GM12872 (cell line): ENCODE data around the gene MC4R.

ENCODE experiments used
- CTCF ChIP-seq: IDR thresholded peaks from 3 replicates; pipeline ENCODE4 v1.5.1; 2011; ENCODE audit warnings: low read depth, mild to moderate bottlenecking, low read length, moderate library complexity; ENCODE audit not compliant: insufficient read depth

Gene MC4R

DNA sequence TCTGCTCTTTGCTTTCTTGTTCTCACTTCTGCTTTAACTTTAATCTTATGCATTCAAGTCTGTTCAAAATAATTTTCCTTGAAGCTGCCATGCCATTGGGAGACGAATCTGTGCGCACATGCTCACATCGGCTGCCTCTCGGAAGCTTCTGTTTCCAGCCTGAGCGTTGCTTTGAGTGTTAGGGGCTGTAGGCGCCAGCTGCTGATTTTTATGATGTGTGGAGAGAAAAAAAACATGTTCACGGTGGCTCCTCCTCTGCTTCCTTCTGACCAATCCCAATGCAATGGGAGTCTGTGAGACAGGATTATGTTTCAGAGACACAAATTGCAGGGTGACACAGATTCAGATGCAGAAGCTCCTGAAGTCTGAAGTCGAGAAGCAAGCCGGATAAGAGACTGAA is at the start of gene MC4R:
Gene MC4R (minus strand): TSS at position 180 of the 400 bp plus-strand sequence. CDS start 426 bp downstream, outside the sequence.
- TF ChIP-seq CTCF: no peak

DNA sequence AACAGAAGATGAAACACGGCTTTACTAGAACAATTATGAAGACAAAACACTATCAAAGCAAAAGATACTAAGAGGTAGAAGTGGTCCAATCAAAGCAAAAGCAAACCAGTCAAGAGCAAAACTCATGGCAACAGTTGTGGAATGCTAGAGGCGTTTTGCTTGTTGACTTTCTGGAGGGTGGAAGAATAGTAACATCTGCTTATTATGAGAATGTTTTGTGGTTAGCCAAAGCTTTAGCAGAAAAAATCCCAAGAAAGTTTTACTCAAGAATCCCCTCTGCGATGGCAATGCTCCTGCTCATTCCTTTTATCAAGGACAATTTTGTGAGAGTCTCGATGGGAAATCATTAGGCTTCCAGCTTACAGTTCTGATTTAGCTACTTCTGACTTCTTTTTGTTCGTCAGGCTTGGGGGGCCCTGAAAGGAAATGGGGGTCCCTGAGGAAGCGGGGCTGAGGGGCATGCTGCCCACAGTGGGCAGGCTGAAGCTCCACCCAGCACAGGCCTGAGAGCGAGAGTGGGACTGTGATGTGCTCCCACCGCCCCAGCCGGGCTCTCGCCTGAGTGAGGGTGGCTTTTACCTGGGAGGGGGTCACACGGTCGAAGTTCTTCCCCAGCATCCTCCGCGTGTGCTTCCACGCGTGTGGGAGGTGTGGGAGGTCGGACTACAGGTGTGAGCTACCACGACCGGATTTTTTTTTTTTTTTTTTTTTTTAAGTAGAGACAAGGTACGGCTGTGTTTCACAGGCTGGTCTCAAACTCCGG is 49.0 kb upstream of the MC4R start:
- TF ChIP-seq CTCF: no peak

- no peak for TF ChIP-seq CTCF
Observed at GRCh38 chr18:60417946-60418345, 45.4 kb upstream of the MC4R start.

DNA sequence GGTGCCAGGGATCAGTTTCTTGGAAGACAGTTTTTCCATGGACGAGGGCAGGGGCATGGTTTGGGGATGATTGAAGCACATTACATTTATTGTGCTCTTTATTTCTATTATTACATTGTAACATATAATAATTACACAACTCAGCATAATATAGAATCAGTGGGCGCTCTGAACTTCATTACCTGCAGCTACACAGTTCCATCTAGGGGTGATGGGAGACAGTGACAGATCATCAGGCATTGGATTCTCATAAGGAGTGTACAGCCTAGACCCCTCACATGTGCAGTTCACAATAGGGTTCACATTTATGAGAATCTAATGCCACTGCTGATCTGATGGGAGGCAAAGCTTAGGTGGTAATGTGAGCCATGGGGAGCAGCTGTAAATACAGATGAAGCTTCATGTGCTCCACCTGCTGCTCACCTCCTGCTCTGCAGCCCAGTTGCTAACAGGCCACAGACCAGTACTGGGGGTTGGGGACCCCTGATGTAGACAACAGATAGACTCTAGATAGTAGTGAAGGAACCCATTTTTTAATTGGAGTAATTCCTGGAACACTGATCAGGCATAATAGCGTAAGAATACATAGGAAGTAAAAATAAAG is 41.5 kb upstream of the MC4R start:
- TF ChIP-seq CTCF: peak; percentile 66

GRCh38 chr18:60411715-60412114 is 39.1 kb upstream of the MC4R start:
- TF ChIP-seq CTCF: peak; percentile 37; the same call in 2 of the 3 replicates

GRCh38 chr18:60406721-60407120 is 34.1 kb upstream of the MC4R start:
- TF ChIP-seq CTCF: no peak

DNA sequence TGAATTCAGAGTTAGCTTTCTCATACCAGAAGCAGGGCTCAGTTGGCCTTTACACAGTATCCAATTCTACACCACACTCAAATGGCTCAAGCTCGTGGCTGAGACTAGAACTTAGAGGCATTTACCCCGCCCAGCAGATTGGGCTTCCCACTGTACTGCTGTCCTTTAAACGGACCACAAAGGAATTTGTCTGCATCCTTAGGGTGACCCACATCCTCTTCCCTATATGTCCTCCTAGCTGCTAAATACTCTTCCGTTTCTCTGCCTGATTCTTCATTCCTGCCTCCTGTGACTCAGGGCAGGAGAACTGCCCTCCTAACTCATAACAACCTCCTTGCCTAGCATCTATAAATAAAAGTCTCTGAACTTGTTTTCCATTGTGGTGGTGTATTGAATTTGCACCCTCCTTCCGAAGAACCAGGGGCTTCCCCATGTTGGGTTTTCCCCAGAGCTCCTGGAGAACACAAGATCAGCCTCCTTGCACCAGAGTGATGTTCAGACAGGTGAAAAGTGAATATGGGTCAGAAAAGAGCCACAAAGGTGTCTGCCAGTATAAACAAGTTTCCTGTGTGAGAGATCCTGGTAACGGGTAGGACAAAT is 32.0 kb upstream of the MC4R start:
- TF ChIP-seq CTCF: no peak
